GM21447 (cell line): Measurements from ENCODE around the gene RIC1.
"Not testable (repeated sequence)": the region's sequence is repeated elsewhere in the genome, so short reads cannot be mapped to it uniquely, and the experiment has no call there.

Source experiments
- ATAC-seq: cut with Tn5 transposase; IDR thresholded peaks from one replicate; pipeline ENCODE4 v1.9.1; 2021; ENCODE audit not compliant: unreplicated experiment

RIC1 gene

GRCh38 chr9:5719100-5719926, 90.4 kb downstream of the RIC1 start:
- no peak for ATAC-seq

- no peak for ATAC-seq
Measured at GRCh38 chr9:5720151-5720550, 91.2 kb downstream of the RIC1 start.

DNA sequence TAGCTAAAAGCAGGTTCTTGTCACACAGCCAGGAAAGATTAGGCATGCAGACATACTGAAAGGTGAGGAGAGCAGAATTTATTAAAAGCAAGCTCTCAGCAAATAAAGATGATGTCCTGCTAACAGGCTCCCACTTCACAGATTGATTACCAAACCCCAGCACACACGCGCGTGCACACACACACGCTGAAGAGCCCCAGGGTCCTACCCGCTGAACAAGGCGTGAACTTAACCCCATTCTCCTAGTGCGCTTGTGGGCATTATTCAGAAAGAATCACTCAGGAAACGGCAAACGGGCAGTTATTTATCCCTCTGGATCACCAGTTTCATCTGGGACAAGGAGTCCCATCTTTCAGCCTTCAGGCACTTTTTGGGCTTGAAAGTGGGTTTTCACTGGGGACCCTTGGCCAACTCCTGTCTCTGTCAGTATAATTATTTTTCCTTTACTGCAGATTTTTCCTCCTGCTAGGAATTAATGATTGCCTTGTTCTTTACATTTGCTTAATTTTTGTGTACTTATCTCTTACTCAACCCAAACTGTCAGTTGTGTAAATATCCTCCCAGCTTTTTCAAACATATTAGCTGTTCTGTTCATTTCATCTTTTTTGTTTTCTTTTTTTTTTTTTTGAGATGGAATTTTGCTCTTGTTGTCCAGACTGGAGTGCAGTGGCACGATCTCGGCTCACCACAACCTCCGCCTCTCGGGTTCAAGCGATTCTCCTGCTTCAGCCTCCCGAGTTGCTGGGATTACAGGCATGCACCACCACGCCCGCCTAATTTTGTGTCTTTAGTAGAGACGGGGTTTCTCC, 92.6 kb downstream of the RIC1 start:
- ATAC-seq: no peak

- ATAC-seq: not testable (repeated sequence)
Measured at GRCh38 chr9:5722679-5723078, 93.8 kb downstream of the RIC1 start.

- no peak for ATAC-seq
Measured at GRCh38 chr9:5735072-5735471, 106.2 kb downstream of the RIC1 start.

- no peak for ATAC-seq
Measured at GRCh38 chr9:5736563-5737346, 107.8 kb downstream of the RIC1 start.

GRCh38 chr9:5743109-5743508, 114.2 kb downstream of the RIC1 start:
- no peak for ATAC-seq

GRCh38 chr9:5748438-5748837, 119.5 kb downstream of the RIC1 start:
- ATAC-seq: no peak

GRCh38 chr9:5749306-5749705, 120.4 kb downstream of the RIC1 start:
- ATAC-seq: no peak

DNA sequence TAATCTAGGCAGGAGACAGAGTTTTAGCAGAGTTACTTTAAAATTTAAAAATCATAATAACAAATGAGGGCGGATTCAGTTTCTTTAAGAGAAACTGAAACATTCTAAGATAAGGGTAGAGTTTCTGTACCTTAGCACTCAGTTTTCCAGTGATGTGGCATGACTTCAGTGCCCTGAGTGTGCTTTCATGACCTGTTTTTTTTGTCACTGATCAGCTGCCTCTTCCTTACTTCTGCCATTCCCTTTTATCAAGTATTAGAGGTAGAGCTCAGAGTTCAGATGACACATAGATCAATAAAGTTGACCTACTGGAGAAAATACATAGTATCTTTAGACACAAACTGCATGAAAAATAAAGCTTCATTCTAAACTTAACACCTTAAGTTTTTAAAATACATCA, 121.7 kb downstream of the RIC1 start:
- ATAC-seq: no peak

DNA sequence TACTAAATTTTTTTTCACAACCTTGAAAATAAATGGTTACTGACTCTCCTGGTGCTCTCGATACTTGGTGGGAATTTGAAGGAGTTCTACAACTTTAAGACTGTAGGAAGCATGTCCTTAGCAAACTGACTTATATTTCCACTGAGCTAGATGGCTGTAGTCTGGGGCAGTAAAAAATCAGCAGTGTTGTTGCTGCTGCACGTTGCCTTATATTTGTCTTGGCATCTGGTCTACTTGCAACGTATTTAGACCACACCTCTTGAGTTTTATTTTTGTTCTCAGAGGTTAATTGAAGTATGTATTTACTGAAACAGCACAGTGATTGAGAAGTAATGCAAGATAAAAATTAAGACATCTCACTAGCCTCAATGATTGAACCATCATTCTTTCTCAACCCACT, 127.7 kb downstream of the RIC1 start:
- ATAC-seq: no peak

DNA sequence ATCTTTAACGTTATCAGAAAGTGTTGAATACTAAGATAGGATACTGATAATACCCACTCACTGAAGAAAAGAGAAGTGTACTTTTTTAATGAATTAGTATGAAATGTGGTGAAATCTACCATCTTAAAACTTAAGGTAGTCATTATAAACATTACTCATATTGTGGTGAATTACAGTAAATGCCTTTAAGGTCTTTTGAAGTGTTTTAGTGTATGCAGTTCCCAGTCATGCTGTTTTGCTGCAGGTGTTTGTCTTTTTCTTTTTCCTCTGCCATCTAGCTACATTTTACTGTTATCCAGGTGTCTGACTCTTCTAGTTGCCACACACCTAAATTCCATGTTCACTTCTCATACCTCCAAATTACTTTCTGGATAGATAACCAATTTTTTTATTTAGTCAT, 131.4 kb downstream of the RIC1 start:
- ATAC-seq: no peak

DNA sequence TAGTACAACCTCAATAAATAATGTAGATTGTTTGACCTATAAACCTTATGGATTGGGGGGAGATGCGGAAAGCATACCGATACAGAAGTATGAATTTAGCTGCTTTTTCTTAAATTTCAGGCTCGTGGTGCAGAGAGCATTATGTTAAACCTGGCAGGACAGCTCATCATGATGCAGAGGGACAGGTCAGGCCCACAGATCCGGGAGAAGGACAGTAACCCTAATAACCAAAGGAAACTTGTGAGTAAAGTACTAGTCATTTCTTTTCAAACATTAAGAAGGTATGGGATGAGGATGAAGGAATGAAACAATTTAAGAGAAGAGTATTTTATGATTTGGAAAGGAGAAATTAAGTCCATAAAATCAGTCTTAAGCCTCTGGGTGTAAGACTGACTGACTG, 133.5 kb downstream of the RIC1 start:
- ATAC-seq: no peak

- peak; percentile 95 for ATAC-seq
Measured at GRCh38 chr9:5764130-5764868, 135.4 kb downstream of the RIC1 start.

DNA sequence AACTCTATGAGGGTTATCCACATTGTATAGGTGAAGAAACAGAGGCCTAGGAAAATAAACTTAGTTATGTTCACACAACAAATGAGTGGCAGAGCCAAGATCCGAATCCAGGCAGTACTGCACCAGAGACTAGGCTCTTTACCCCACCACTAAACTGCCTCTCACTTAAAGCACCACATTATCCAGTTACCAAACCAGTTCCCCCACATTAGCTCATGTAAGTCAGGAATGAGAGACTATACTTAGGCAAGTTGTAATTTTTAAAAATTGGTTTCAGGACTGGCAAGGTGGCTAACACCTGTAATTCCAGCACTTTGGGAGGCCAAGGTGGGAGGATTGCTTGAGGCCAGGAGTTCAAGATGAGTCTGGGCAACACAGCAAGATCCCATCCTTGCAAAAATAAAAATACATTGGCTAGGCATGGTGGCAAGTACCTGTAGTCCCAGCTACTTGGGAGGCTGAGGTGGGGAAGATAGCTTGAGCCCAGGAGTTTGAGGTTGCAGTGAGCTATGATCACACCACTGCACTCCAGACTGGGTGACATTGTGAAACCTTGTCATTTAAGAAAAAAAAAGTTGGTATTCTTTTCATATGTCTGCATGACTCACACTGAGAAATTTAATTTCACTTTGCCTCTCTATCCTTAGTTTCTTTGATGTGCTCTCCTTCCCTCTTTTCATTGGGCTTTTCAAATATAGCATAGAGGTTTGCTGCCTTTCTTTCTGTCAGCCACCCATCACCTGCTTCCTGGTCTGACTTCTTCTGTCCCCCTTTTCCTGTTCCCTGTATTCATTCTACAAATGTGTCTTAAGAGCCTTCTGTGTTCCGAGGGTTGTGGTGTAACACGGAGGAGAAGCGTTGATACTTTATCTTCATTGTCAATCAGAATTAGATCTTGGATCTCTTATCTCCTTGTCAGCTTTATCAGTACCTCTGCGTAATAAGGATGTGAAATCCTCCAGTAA, 139.3 kb downstream of the RIC1 start:
- ATAC-seq: no peak

- no peak for ATAC-seq
Measured at GRCh38 chr9:5773324-5773999, 144.6 kb downstream of the RIC1 start.

DNA sequence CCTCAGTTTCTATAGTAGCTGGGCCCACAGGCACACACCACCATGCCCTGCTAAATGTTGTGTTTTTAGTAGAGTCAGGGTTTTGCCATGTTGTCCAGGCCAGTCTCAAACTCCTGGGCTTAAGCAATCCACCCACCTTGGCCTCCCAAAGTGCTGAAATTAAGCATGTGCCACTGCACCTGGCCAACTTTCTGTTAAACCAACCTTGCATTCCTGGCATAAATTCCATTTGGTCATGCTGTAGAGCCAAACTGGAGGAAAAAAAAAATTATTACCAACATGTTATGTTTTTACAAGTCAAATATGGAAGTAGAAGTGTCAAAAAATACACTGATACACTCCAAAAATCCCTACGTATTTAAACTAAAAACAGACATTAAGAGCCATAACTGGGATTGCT, 149.9 kb downstream of the RIC1 start:
- ATAC-seq: no peak

DNA sequence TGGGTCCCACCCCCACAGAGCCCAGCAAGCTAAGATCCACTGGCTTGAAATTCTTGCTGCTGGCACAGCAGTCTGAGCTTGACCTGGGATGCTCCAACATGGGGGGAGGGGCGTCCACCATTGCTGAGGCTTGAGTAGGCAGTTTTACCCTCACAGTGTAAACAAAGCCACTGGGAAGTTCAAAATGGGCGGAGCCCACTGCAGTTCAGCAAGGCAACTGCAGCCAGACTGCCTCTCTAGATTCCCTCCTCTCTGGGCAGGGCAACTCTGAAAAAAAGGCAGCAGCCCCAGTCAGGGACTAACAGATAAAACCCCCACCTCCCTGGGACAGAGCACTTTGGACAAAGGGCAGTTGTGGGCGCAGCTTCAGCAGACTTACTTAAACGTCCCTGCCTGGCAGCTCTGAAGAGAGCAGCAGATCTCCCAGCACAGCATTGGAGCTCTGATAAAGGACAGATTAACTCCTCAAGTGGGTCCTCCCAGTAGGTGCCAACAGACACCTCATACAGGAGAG, 150.9 kb downstream of the RIC1 start:
- ATAC-seq: not testable (repeated sequence)

- ATAC-seq: not testable (repeated sequence)
Measured at GRCh38 chr9:5783420-5783819, 154.5 kb downstream of the RIC1 start.
